ENCODE data around the gene MIF4GD. TPM values are rescaled to one million over a fixed set of nuclear protein-coding genes. Genes with fewer than 3 reads are reported as not detected.
A peak's percentile ranks its signal among the peaks of the same experiment; 100 is the strongest.

Gene MIF4GD
- total and polyA plus RNA-seq, 9 of the 15 experiments (the other 6 are each of a cell fraction or from before 2014, with no cell fraction given), result 11.8 to 63.8 (median 28.1) TPM

DNA sequence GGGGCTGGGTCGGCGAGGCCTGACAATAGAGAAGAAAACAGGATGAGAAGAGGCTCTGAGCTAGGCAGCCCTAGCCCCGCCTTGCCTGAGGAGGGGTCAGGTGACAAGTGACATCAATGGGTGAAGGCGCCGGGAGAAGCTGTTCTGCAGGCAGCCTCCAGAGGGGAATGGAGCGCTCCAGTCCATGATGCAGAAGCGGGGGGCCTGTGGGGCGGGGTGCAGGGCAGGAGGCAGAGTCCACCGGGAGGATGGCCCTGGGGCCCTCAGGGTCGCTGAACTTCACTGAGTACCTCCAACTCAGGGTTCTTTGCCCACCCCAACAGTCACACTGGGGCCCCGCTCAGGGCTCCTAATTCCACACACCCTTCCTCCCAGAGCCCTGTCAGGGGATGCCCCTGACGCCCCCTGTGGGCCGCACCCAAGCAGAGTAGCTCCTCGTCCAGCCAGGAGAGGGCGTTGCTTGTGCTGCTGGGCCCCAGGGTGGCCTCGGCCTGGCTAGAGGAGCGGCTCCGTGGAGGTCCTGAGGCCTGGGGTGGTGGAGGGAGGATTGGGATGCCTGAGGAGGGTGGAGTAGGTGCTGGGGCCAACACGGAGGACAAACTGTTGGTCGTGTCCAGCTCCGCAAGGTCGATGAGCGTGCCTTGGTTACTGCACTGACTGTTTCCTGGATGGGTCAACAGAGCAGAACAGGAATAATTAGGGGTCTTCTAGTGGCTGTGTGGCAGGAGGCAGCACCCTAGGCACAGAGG, 30.5 kb downstream of the MIF4GD start (continued):
- TF ChIP-seq ZC3H8 (IDR thresholded peaks at IDR 0.05) (no peak), ZNF263 (CRISPR knock-in tag; IDR thresholded peaks at IDR 0.05; ENCODE audit: borderline replicate concordance) (peak; percentile 60; the same call in 1 of the 2 replicates), ZEB2 (IDR thresholded peaks at IDR 0.05) (no peak), FOXA1 (IDR thresholded peaks at IDR 0.05; ENCODE audit: borderline replicate concordance) (no peak), TCF7 (IDR thresholded peaks at IDR 0.05; ENCODE audit: borderline replicate concordance) (no peak), ATF2 (CRISPR knock-in tag; IDR thresholded peaks at IDR 0.05) (no peak), MEF2A (IDR thresholded peaks at IDR 0.05; ENCODE audit: control insufficient read depth, low read depth, low read length) (no peak), JUND (IDR thresholded peaks at IDR 0.05; ENCODE audit: borderline replicate concordance, low read depth, low read length) (peak; percentile 52), JUND (tag; IDR thresholded peaks at IDR 0.05; ENCODE audit: borderline replicate concordance, low read depth, low read length) (no peak), COPS2 (conservative IDR thresholded peaks at IDR 0.05) (no peak), CBFA2T2 (conservative IDR thresholded peaks at IDR 0.05) (no peak), SMARCE1 (IDR thresholded peaks at IDR 0.05) (0 out of 2 replicates have a peak, but pooled peaks have one; percentile 22), HNRNPH1 (optimal IDR thresholded peaks at IDR 0.05; ENCODE audit: low read depth, low read length) (no peak), EP300 (IDR thresholded peaks at IDR 0.05; ENCODE audit: low read length) (no peak), KLF13 (tag; IDR thresholded peaks at IDR 0.05; ENCODE audit: borderline replicate concordance, low read depth) (0 out of 2 replicates have a peak, but pooled peaks have one; percentile 27), ZNF644 (tag; IDR thresholded peaks at IDR 0.05; ENCODE audit: low read depth) (no peak)
- TF ChIP-seq, protein P1, sequence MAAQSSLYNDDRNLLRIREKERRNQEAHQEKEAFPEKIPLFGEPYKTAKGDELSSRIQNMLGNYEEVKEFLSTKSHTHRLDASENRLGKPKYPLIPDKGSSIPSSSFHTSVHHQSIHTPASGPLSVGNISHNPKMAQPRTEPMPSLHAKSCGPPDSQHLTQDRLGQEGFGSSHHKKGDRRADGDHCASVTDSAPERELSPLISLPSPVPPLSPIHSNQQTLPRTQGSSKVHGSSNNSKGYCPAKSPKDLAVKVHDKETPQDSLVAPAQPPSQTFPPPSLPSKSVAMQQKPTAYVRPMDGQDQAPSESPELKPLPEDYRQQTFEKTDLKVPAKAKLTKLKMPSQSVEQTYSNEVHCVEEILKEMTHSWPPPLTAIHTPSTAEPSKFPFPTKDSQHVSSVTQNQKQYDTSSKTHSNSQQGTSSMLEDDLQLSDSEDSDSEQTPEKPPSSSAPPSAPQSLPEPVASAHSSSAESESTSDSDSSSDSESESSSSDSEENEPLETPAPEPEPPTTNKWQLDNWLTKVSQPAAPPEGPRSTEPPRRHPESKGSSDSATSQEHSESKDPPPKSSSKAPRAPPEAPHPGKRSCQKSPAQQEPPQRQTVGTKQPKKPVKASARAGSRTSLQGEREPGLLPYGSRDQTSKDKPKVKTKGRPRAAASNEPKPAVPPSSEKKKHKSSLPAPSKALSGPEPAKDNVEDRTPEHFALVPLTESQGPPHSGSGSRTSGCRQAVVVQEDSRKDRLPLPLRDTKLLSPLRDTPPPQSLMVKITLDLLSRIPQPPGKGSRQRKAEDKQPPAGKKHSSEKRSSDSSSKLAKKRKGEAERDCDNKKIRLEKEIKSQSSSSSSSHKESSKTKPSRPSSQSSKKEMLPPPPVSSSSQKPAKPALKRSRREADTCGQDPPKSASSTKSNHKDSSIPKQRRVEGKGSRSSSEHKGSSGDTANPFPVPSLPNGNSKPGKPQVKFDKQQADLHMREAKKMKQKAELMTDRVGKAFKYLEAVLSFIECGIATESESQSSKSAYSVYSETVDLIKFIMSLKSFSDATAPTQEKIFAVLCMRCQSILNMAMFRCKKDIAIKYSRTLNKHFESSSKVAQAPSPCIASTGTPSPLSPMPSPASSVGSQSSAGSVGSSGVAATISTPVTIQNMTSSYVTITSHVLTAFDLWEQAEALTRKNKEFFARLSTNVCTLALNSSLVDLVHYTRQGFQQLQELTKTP (IDR thresholded peaks at IDR 0.05; ENCODE audit: low read depth in 1 of 2, partially characterized antibody in 2 of 2), result no peak
- TF ChIP-seq, protein P2, sequence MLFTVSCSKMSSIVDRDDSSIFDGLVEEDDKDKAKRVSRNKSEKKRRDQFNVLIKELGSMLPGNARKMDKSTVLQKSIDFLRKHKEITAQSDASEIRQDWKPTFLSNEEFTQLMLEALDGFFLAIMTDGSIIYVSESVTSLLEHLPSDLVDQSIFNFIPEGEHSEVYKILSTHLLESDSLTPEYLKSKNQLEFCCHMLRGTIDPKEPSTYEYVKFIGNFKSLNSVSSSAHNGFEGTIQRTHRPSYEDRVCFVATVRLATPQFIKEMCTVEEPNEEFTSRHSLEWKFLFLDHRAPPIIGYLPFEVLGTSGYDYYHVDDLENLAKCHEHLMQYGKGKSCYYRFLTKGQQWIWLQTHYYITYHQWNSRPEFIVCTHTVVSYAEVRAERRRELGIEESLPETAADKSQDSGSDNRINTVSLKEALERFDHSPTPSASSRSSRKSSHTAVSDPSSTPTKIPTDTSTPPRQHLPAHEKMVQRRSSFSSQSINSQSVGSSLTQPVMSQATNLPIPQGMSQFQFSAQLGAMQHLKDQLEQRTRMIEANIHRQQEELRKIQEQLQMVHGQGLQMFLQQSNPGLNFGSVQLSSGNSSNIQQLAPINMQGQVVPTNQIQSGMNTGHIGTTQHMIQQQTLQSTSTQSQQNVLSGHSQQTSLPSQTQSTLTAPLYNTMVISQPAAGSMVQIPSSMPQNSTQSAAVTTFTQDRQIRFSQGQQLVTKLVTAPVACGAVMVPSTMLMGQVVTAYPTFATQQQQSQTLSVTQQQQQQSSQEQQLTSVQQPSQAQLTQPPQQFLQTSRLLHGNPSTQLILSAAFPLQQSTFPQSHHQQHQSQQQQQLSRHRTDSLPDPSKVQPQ (CRISPR knock-in tag; IDR thresholded peaks at IDR 0.05; ENCODE audit: borderline replicate concordance), result no peak
- TF ChIP-seq, protein P3, sequence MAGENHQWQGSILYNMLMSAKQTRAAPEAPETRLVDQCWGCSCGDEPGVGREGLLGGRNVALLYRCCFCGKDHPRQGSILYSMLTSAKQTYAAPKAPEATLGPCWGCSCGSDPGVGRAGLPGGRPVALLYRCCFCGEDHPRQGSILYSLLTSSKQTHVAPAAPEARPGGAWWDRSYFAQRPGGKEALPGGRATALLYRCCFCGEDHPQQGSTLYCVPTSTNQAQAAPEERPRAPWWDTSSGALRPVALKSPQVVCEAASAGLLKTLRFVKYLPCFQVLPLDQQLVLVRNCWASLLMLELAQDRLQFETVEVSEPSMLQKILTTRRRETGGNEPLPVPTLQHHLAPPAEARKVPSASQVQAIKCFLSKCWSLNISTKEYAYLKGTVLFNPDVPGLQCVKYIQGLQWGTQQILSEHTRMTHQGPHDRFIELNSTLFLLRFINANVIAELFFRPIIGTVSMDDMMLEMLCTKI (IDR thresholded peaks at IDR 0.05; ENCODE audit: partially characterized antibody), result no peak

Measured in K562 (cell line).